GM03348 (cell line): ENCODE data around the gene NTF3.

Experiments used
- DNase-seq: peaks from one replicate; pipeline ENCODE4 v3.0.0; 2012; ENCODE audit warnings: low spot score

Gene NTF3

DNA sequence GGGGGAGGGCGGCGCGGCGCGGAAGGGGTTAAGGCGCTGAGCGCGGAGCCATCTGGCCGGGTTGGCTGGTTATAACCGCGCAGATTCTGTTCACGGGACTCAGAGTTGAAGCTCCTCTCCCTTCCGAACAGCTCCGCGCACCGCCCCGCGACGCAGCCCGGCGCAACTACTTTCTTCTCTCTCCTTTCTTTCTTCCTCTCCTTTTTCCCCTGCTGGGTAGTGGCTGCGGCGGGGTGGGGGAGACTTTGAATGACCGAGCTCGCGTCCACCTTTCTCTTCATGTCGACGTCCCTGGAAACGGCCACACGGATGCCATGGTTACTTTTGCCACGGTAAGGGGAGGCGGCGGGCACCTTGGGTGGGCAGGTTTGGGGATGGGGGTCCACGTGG lies at the start of gene NTF3:
NTF3 (plus strand) TSS at position 98 of the 390 bp plus-strand sequence; CDS start at position 315, 217 bp downstream.
- peak; percentile 80 for DNase-seq

- no peak for DNase-seq
Observed at GRCh38 chr12:5384015-5384414, 47.9 kb upstream of the NTF3 start.

GRCh38 chr12:5388581-5389535 lies 43.0 kb upstream of the NTF3 start:
- peak; percentile 48 for DNase-seq

DNA sequence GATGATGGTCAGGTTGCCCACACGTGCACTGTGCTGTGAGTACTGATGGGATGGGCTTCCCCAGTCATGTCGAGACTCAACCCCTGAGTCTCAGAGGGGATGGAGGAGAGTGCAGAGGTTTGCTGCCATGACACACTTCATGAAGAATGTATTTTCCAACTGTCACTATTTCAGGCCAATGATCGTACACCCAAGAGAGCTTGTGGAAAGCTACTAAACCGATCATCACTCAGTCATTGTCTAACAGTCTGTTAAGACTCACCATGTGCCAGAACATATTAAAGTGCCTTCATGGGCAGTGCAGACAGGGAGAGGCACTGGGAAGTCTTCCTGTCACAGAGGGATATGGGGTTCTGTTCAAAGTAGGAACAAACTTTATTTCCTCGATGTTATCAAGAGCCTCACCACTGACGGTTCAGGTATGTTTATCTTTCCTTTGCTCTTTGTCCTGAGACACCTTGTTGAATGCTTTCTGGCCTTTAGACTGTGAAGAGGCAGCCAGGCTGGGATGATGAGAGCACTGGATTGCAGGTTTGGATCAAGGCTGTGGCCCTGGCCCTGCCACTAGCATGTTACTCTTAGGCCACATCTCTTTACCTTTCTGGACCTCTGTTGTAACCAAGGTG lies 41.6 kb upstream of the NTF3 start:
- DNase-seq, result no peak

GRCh38 chr12:5391653-5392052 lies 40.3 kb upstream of the NTF3 start:
- peak; percentile 24 for DNase-seq

DNA sequence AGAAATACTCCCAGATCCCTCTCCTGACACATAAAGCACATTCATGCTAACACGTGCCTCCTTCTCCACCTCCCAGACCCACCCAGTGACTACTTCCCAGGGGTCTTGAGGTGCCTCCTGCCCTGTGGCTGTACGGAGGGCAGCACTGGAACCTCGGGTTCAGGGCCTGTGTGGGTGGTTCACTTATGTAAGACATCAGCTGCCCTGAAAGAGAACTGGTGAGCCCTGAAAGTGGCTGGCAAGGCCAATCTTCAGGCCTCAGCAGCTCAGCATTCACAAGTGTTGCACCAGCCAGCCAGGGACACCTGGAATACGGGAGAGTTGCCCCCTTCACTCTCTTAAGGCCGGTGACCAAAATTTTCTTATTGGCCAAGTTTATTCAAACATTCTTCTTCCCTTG lies 38.9 kb upstream of the NTF3 start:
- no peak for DNase-seq

- no peak for DNase-seq
Observed at GRCh38 chr12:5395443-5396271, 36.3 kb upstream of the NTF3 start.

DNA sequence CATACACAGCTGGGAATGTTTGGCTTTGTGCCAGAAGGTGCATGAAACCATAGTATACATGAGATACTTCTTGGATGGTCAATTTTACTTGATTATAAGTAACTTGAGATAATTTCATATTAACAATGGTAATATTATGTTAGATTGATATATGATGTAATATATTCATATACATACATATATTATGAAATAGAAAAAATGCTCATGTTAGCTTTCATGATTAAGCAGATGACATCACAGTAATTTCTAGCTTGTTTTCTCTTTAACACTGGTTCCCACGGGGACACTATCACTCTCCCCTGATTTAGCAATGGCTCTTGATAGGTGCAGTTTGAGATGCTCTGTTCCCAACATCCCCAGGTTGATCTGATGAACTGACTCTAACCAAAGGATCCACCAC lies 35.4 kb upstream of the NTF3 start:
- DNase-seq, result no peak

- no peak for DNase-seq
Observed at GRCh38 chr12:5399266-5399665, 32.6 kb upstream of the NTF3 start.

- no peak for DNase-seq
Observed at GRCh38 chr12:5402009-5402935, 29.6 kb upstream of the NTF3 start.

DNA sequence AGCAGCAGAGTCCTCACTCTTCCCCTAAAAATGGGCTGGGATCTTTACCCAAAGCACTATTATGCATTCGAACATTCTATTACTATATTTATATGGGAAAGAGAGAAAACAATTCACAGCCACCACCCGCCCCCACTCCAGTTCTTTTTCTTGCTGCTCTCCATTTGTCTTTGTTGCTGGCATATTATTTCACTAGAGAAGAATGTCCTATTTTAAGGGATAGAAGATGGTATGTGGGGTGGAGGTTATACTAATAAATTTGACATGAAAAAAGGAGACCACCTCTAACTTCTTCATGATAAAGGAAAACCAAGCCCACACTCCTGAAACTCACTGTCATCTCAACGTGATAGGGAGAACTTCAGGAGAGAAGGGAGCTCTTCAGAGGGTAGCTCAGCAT lies 28.5 kb upstream of the NTF3 start:
- no peak for DNase-seq

DNA sequence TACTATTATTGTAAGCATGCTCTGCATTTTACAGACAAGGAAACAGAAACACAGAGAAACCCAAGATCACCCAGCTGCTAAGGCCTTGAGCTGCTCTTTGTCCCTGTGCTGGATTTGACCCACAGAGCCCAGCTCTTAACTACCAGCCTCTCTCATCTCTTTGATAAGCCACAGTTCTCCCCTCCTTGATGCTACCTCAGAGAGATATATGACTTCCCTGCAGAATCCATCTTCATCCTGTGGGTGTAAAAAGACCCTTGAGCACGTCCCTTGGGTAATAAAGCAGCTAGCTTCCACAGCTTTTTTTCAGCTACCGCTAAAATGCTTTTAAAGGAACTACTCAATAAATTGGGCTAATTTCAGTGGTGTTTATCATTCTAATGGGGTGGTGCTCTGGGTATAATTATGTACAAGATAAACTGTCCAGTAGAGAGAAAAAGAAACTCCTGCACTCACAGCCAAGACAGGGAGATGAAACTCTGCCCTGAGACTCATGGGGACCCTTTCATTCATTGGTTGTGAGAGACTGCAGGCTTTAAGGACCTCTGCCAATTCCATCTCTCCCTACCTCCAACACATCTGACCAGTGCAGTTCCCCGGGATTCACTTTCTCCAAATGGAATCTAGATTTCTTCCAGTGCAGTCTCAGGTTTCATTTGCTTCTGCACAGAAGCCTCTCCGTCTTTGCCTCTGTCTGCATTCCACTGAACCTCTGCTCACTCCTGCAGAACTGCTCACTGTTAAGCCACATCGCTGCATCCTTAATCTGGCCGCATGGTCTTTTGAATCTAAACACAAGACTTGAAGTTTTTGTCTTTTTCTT lies 24.7 kb upstream of the NTF3 start:
- peak; percentile 28 for DNase-seq

GRCh38 chr12:5409619-5410018 lies 22.3 kb upstream of the NTF3 start:
- DNase-seq, result no peak

- no peak for DNase-seq
Observed at GRCh38 chr12:5416571-5416970, 15.3 kb upstream of the NTF3 start.

- DNase-seq, result no peak
Observed at GRCh38 chr12:5417500-5417899, 14.4 kb upstream of the NTF3 start.

GRCh38 chr12:5428332-5429221 lies 3.3 kb upstream of the NTF3 start:
- peak; percentile 50 for DNase-seq

DNA sequence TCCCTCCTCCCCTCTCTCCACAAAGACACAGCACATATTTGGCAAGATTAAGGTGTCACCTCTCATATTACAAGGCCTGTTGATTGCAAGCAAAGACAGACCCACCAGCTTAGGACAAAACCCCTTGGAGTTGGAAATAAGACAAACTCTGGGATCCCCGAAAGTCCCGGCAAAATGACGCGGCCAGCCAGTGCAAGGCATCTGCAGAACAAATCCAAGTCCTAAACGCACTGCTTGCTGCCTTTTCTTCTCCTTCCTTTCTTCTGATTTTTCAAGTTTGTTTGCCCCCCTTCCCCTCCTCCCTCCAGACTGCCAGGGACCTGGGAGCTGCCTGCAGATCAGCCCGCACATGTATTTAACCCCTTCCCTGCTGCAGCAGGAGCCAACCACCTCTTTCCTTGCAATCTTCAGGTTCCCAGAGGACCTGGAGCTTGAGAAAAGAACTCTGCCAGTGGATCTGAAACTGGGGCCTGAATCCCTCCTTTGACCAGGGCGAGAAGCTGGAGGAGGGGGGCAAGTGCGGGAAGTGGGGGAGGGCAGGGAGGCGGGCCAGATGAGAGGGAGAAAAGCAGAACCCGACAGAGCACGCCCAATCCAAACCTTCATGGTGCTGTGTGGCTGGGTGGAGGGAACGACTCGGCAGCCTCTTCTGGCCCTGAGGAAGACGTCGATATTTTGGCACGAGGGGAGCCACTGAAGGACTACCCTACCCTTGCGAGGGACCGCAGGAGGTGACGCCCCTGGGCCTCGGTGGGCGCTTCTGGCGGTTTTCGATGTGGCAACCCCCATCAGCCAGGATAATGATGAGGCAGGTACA lies 2.0 kb upstream of the NTF3 start:
- no peak for DNase-seq
